ENCODE results near the gene SCAMP4. TPM values are rescaled to one million over a fixed set of nuclear protein-coding genes. Genes with fewer than 3 reads are reported as not detected.

The SCAMP4 gene
- total RNA-seq, 6 experiments from 2014 or later, result 51.7 to 84.8 (median 58.5) TPM

DNA sequence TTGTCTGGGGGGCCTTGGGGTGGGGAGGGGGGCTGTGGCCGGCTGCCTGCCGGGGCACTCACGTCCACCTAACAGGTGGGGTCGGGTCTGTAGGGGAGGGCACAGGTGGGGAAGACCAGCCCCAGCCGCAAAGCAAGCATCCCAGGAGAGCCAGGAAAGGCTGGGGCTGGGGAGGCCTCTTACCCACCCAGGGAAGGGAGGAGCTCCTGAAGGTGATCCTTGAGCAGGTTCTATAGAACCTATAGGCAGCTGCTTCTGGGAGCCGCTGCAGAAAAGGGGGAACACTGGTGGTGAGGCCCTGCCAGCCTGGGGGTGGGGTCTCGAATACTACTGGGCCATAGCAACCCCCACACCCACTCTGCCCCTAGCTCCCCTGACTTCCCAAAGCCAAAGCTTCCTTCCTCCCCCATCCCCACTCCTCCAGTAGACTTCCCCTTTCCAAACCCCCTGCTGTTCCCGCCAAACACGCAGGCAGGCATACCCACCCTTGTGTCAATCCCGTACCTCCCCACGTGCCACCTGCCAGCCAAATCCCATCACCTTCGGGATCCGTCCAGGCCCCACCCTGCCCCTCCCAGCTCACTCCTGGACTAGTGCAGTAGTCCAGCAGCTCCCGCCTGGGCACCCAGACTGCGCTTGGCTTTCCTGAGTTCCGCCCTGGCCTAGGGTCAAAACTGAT is 47.4 kb upstream of the SCAMP4 start:
- TF ChIP-seq, protein P1, sequence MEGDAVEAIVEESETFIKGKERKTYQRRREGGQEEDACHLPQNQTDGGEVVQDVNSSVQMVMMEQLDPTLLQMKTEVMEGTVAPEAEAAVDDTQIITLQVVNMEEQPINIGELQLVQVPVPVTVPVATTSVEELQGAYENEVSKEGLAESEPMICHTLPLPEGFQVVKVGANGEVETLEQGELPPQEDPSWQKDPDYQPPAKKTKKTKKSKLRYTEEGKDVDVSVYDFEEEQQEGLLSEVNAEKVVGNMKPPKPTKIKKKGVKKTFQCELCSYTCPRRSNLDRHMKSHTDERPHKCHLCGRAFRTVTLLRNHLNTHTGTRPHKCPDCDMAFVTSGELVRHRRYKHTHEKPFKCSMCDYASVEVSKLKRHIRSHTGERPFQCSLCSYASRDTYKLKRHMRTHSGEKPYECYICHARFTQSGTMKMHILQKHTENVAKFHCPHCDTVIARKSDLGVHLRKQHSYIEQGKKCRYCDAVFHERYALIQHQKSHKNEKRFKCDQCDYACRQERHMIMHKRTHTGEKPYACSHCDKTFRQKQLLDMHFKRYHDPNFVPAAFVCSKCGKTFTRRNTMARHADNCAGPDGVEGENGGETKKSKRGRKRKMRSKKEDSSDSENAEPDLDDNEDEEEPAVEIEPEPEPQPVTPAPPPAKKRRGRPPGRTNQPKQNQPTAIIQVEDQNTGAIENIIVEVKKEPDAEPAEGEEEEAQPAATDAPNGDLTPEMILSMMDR (IDR thresholded peaks at IDR 0.05), result no peak
- H3K4me1 Mint-ChIP-seq (ENCODE audit: low read depth), result peaks cover 37% of the 10 kb centered on the region
- no peak overlapping the region; the same call in 1 of the 2 replicates for H3K4me3 Mint-ChIP-seq
- H3K27me3 Mint-ChIP-seq (ENCODE audit: insufficient read depth), result no peaks in the 10 kb centered on the region; the same call in 1 of the 2 replicates
- no peak for DNase-seq
- no peaks in the 10 kb centered on the region for H3K9me3 Mint-ChIP-seq
- H3K27ac Mint-ChIP-seq, result peak overlapping the region; percentile 79
- peaks cover 7% of the 10 kb centered on the region; the same call in 1 of the 2 replicates for H3K36me3 Mint-ChIP-seq (ENCODE audit: low read depth)

DNA sequence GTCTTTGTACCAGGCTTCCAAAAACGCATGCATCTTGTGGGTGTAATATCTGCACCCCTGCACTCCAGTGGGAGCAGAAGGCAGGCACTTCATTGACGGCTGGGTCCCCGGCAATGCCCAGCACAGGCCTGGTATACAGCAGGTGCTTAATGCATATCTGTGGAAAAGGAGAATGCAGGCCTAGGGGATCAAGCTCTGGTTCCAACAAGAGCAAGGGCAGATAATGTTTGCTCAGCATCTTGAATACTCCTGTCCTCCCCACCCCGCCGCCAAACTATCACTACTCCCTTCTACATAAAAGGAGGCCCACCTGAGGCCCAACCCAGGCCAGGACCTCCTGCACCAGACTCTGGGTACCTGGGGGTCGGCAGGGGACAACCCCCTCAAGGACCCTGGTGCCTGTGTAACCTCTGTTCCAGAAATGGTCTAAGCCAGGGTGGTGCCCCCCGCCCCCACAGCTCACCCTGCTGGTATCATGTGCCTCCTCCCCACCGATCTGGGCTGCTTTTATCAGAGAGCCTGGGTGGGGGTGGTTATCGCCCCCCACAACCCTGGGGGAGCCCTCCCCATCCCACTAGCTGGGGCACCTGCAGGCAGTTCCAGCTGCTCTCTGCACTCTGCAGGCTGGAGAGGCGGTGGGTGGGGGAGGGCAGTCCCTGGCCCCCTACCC is 46.7 kb upstream of the SCAMP4 start:
- Mint-ChIP-seq H3K27ac (peak overlapping the region; percentile 79), H3K4me1 (ENCODE audit: low read depth) (peaks cover 31% of the 10 kb centered on the region), H3K4me3 (no peak overlapping the region), H3K27me3 (ENCODE audit: insufficient read depth) (no peaks in the 10 kb centered on the region; the same call in 1 of the 2 replicates), H3K36me3 (ENCODE audit: low read depth) (peaks cover 7% of the 10 kb centered on the region; the same call in 1 of the 2 replicates), H3K9me3 (no peaks in the 10 kb centered on the region)
- TF ChIP-seq, protein P1 (IDR thresholded peaks at IDR 0.05), result no peak
- DNase-seq, result no peak

DNA sequence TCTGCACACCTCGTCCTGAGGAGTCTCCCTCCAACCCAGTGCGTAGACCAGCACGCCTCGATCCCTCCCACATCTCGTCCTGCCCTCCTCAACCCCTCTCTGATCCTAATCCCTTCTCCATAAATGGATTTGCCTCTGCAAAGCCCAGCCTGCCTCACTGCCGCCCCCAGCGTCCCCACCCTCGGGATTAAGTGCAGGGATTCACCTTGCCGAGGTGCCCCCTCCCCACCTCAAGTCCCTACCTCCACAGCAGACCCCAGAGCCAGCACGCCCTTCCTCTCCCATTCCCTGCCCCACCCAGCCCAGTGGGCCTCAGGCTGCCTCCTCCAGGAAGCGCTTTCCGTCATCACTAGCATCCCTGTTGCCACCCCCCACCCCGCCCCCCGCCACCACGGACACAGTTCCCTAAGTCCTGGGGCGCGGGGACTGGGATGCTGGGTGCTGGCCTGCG is 45.8 kb upstream of the SCAMP4 start:
- TF ChIP-seq, protein P1 (IDR thresholded peaks at IDR 0.05), result no peak
- Mint-ChIP-seq H3K4me3 (no peak overlapping the region; the same call in 1 of the 2 replicates), H3K27me3 (ENCODE audit: insufficient read depth) (no peaks in the 10 kb centered on the region; the same call in 1 of the 2 replicates), H3K36me3 (ENCODE audit: low read depth) (0 out of 2 replicates have a peak, but pooled peaks cover 7% of the 10 kb centered on the region), H3K27ac (peak overlapping the region; percentile 79), H3K9me3 (no peaks in the 10 kb centered on the region), H3K4me1 (ENCODE audit: low read depth) (peaks cover 30% of the 10 kb centered on the region)
- DNase-seq, result no peak

GRCh38 chr19:1860042-1860775 is 45.0 kb upstream of the SCAMP4 start:
- H3K36me3 Mint-ChIP-seq (ENCODE audit: low read depth), result 0 out of 2 replicates have a peak, but pooled peaks cover 7% of the 10 kb centered on the region
- peak; percentile 83 for DNase-seq
- peaks cover 24% of the 10 kb centered on the region for H3K4me1 Mint-ChIP-seq (ENCODE audit: low read depth)
- H3K9me3 Mint-ChIP-seq, result no peaks in the 10 kb centered on the region
- TF ChIP-seq, protein P1 (IDR thresholded peaks at IDR 0.05), result no peak
- H3K4me3 Mint-ChIP-seq, result peak overlapping the region; percentile 92
- no peaks in the 10 kb centered on the region; the same call in 1 of the 2 replicates for H3K27me3 Mint-ChIP-seq (ENCODE audit: insufficient read depth)
- H3K27ac Mint-ChIP-seq, result peak overlapping the region; percentile 79

DNA sequence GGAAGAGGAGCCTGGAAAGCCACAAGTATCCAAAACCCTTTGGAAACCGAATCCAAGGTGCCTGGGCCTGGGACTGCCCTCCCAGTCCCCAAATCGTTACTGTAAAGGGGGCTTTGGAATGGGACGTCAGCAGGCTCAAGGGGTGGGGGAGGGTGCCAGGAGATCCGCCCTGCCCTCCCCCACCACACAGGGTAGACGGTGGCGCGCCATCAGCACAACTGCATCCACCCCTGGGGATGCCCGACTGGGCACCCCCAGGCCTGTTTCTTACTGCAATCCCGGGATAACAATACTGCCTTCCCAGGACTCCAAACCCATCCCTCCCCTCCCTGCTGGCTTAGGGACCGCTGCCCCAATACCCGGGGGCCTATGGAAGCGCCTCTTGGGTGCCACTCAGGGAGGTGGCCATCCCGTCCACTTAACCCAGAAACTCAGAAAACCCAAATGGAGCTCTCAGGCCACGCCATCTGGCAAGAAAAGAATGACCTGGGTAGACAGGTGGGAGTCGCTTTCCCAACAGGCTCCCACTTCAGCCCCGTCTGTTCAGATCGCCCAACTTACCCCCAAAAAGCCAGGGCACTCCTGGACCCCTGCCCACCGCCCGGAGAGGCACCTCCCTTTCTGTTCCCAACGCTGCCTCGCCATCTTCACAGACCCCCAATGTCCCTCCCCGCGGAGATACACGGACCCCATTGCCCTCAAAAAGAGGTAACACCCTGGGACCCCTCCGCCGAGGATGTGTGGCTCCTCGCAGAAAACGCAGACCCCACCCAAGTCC is 44.2 kb upstream of the SCAMP4 start:
- no peak for DNase-seq
- peak overlapping the region; percentile 79 for H3K27ac Mint-ChIP-seq
- no peaks in the 10 kb centered on the region for H3K9me3 Mint-ChIP-seq
- peaks cover 18% of the 10 kb centered on the region for H3K4me1 Mint-ChIP-seq (ENCODE audit: low read depth)
- peak overlapping the region; percentile 92 for H3K4me3 Mint-ChIP-seq
- no peaks in the 10 kb centered on the region; the same call in 1 of the 2 replicates for H3K27me3 Mint-ChIP-seq (ENCODE audit: insufficient read depth)
- TF ChIP-seq, protein P1 (IDR thresholded peaks at IDR 0.05), result no peak
- 0 out of 2 replicates have a peak, but pooled peaks cover 7% of the 10 kb centered on the region for H3K36me3 Mint-ChIP-seq (ENCODE audit: low read depth)
